Measurements from ENCODE around the gene PTPRA. TPM values are rescaled to one million over a fixed set of nuclear protein-coding genes. Genes with fewer than 3 reads are reported as not detected.
A peak's percentile ranks its signal among the peaks of the same experiment; 100 is the strongest.

Gene PTPRA
- total and polyA plus RNA-seq, 2 of the 13 experiments (the other 11 are each of a cell fraction or from before 2014, with no cell fraction given), result 47.2 to 127 TPM

DNA sequence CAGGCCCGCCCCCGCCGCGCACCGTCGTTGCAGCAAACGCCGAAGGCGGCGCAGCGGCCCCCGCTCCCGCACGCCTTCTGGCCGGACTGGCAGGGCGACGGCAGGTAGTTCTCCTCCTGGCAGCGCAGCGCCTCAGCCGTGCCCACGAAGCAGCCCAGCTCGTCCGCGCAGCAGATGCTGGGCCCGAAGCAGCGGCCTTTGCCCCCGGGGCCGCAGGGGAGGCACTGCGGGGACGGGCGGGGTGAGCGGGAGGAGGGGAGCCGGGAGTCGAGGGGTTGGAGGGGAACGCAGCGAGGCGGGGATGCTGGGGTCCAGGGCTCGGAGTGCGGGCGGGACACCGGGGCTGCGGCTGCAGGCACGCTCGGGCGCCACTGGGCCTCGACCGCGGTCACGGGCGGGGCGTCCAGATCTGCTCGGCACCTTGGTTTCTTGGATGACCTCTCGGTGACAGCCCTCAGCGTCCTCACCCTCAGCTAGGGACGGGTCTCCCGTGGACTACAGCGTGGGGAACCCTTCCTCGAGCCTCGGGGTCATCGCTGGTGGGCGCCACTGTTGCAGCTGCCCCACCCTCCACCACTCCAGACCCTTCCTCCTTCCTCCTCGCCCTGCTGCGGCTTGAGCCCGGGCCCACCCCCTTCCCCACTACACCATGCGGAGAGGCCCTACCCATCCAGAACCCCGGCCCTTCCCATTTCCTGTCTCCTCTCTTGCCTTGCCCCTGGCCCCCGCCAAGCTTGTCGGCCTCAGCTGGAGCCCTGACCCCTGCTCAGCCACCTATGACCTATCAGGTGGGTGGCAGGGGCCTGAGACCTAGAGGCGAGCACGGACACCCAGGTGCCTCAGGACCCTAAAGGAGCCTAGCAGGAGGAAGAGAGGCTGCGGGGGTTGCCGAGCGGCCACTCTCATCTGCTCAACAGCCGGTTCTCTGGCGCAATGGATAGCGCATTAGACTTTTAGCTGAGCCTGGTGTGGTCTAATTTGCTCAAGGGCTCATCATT, 210.0 kb downstream of the PTPRA start (continued):
- TF ChIP-seq, protein P1, sequence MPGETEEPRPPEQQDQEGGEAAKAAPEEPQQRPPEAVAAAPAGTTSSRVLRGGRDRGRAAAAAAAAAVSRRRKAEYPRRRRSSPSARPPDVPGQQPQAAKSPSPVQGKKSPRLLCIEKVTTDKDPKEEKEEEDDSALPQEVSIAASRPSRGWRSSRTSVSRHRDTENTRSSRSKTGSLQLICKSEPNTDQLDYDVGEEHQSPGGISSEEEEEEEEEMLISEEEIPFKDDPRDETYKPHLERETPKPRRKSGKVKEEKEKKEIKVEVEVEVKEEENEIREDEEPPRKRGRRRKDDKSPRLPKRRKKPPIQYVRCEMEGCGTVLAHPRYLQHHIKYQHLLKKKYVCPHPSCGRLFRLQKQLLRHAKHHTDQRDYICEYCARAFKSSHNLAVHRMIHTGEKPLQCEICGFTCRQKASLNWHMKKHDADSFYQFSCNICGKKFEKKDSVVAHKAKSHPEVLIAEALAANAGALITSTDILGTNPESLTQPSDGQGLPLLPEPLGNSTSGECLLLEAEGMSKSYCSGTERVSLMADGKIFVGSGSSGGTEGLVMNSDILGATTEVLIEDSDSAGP (CRISPR knock-in tag; IDR thresholded peaks at IDR 0.05; ENCODE audit: borderline replicate concordance), result 0 out of 2 replicates have a peak, but pooled peaks have one; percentile 33
- TF ChIP-seq ZMYM4 (CRISPR knock-in tag; IDR thresholded peaks at IDR 0.05) (0 out of 2 replicates have a peak, but pooled peaks have one; percentile 14), ZBTB39 (CRISPR knock-in tag; IDR thresholded peaks at IDR 0.05) (no peak), SIX4 (CRISPR knock-in tag; IDR thresholded peaks at IDR 0.05) (no peak), THAP9 (CRISPR knock-in tag; IDR thresholded peaks at IDR 0.05; ENCODE audit: borderline replicate concordance) (0 out of 2 replicates have a peak, but pooled peaks have one; percentile 41), HNF4A (CRISPR knock-in tag; IDR thresholded peaks at IDR 0.05) (peak; percentile 69), GABPA (IDR thresholded peaks at IDR 0.05; ENCODE audit: low read depth, low read length) (no peak), GABPA (CRISPR knock-in tag; IDR thresholded peaks at IDR 0.05; ENCODE audit: low read depth) (no peak), ZFY (CRISPR knock-in tag; IDR thresholded peaks at IDR 0.05) (peak; percentile 41; the same call in 1 of the 2 replicates), XRCC5 (optimal IDR thresholded peaks at IDR 0.05; ENCODE audit: low read length) (peak; percentile 13), TP53 (CRISPR knock-in tag; conservative IDR thresholded peaks at IDR 0.05) (no peak), ESRRA (CRISPR knock-in tag; IDR thresholded peaks at IDR 0.05; ENCODE audit: low read depth) (no peak), ZNF572 (CRISPR knock-in tag; IDR thresholded peaks at IDR 0.05) (0 out of 2 replicates have a peak, but pooled peaks have one; percentile 63), ZNF274 (CRISPR knock-in tag; IDR thresholded peaks at IDR 0.05) (peak; percentile 55; the same call in 1 of the 2 replicates), ATF7 (IDR thresholded peaks at IDR 0.05) (no peak), ATF7 (CRISPR knock-in tag; IDR thresholded peaks at IDR 0.05) (0 out of 2 replicates have a peak, but pooled peaks have one; percentile 21)
- TF ChIP-seq, protein P2, sequence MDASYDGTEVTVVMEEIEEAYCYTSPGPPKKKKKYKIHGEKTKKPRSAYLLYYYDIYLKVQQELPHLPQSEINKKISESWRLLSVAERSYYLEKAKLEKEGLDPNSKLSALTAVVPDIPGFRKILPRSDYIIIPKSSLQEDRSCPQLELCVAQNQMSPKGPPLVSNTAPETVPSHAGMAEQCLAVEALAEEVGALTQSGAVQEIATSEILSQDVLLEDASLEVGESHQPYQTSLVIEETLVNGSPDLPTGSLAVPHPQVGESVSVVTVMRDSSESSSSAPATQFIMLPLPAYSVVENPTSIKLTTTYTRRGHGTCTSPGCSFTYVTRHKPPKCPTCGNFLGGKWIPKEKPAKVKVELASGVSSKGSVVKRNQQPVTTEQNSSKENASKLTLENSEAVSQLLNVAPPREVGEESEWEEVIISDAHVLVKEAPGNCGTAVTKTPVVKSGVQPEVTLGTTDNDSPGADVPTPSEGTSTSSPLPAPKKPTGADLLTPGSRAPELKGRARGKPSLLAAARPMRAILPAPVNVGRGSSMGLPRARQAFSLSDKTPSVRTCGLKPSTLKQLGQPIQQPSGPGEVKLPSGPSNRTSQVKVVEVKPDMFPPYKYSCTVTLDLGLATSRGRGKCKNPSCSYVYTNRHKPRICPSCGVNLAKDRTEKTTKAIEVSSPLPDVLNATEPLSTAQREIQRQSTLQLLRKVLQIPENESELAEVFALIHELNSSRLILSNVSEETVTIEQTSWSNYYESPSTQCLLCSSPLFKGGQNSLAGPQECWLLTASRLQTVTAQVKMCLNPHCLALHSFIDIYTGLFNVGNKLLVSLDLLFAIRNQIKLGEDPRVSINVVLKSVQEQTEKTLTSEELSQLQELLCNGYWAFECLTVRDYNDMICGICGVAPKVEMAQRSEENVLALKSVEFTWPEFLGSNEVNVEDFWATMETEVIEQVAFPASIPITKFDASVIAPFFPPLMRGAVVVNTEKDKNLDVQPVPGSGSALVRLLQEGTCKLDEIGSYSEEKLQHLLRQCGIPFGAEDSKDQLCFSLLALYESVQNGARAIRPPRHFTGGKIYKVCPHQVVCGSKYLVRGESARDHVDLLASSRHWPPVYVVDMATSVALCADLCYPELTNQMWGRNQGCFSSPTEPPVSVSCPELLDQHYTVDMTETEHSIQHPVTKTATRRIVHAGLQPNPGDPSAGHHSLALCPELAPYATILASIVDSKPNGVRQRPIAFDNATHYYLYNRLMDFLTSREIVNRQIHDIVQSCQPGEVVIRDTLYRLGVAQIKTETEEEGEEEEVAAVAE (CRISPR knock-in tag; IDR thresholded peaks at IDR 0.05; ENCODE audit: borderline replicate concordance), result no peak
